OCI-LY1 (cell line): Measurements from ENCODE around the gene ZNF200.
"Not testable (repeated sequence)": the region's sequence is repeated elsewhere in the genome, so short reads cannot be mapped to it uniquely, and the experiment has no call there.

ENCODE experiments used
- CTCF ChIP-seq: fragments of 200-600 bp; sonication (generic), shearing (Covaris generic); IDR thresholded peaks from 2 replicates; pipeline ENCODE4 v1.5.1; 2017; ENCODE audit warnings: mild to moderate bottlenecking, antibody characterized with exemption, low read length, moderate library complexity, mixed read lengths
- EZH2 ChIP-seq: fragments of 200-600 bp; sonication (generic), shearing (Covaris generic); IDR thresholded peaks from 2 replicates; pipeline ENCODE4 v1.8.0; 2017; ENCODE audit warnings: borderline replicate concordance, mixed run types, mild to moderate bottlenecking, antibody characterized with exemption, low read length, moderate library complexity, mixed read lengths

DNA sequence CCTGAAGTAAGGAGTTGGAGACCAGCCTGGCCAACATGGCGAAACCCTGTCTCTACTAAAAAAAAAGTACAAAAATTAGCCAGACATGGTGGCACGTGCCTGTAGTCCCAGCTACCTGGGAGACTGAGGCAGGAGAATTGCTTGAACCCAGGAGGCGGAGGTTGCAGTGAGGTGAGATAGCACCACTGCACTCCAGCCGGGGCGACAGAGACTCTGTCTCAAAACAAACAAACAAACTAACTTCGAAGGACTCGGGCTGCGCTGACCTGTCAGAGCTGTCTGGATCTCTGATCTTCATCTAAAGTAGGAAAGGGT is 52.7 kb downstream of the ZNF200 start:
- TF ChIP-seq EZH2, CTCF: not testable (repeated sequence)
